HG03280 (cell line): ENCODE measurements around the gene GRXCR2.
"Not testable (repeated sequence)": the region's sequence is repeated elsewhere in the genome, so short reads cannot be mapped to it uniquely, and the experiment has no call there.

Source experiments
- ATAC-seq: cut with Tn5 transposase; IDR thresholded peaks from one replicate; pipeline ENCODE4 v1.9.1; 2021; ENCODE audit warnings: mild to moderate bottlenecking, moderate library complexity; ENCODE audit not compliant: unreplicated experiment

Gene GRXCR2

DNA sequence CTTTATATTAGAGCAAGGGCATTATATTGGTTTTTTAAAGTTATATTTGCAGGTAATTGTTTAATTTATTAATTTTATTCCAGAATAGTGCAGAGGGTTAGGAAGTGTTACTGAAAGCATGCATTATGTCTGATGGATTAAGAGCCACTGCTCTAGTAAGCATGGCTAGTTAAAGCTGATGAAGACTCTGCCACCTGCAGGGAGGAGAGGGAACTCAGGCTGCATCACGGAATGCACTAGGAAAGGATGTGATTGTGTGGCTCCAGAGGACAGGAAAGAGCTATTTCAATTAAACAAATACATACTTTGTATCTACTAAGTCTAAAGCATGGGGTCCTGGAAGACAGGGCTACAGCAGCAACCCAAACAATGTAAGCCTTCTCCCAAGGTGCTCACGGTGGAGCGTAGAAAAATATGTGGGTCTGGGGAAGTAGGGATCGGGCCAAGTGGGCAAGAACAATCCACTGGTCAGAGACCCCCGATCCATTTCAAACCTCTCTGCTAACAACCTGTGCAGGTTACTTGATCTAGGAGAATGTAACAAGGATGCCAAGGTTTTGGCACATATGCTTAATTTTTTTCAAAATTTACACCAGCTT is 15.3 kb upstream of the GRXCR2 start:
- no peak for ATAC-seq

DNA sequence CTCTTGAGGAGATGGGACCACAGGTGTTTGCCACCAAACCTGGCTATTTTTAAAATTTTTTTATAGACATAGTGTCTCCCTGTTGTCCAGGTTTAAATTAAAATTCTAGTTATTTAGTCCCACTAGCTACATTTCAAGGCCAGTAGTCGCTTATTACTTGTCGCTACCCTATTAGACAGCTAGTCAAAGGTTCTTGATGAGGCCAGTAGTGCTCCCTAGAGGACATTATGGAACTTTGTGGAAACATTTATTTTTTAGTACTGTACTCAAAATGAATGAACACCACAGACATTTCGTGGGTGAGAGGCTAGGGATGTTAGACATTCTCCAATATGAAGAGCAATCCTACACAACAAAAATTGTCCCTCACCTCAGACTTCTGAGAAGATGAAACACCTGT is 14.4 kb upstream of the GRXCR2 start:
- no peak for ATAC-seq

DNA sequence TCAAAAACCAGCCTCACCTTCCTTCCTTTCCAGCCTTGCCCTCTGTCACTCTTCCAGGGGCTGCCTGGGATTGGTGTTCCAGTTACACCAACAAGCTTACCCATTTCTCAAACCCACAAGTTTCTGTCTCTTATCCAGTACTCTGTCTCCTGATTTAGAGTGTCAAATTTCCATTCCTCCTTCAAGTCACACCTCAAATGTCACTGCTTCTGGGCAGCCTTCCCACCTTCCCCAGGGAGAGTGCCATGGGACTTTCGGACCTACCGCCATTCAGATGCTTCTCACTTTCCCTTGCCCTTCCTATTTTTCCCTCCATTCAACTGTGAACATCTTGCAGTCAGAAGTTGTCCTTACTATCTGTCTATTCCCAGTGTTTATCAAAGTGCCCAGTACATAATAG is 2.0 kb upstream of the GRXCR2 start:
- ATAC-seq, result no peak

DNA sequence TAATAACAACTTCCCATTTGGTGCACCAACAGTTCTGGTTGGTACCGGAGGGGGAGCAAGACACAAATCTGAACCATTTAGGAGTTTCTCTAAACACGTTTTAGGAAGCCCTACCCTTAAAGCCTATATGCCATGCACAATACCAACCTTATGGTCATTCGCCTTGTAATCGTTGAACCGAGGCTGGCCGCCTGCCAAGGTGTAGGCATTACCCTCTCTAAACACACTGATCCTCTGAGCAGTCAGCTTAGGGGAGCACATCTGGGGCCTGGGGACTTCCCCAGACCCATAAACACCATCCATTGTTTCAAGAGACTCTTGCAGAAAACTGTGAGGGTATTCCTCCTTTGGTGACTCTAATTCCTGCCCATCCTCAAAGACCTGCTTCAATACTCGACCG is 328 bp downstream of the GRXCR2 start:
- no peak for ATAC-seq

- no peak for ATAC-seq
Observed at GRCh38 chr5:145869753-145870152, 3.1 kb downstream of the GRXCR2 start.

- ATAC-seq, result no peak
Observed at GRCh38 chr5:145867806-145868205, 5.0 kb downstream of the GRXCR2 start.

DNA sequence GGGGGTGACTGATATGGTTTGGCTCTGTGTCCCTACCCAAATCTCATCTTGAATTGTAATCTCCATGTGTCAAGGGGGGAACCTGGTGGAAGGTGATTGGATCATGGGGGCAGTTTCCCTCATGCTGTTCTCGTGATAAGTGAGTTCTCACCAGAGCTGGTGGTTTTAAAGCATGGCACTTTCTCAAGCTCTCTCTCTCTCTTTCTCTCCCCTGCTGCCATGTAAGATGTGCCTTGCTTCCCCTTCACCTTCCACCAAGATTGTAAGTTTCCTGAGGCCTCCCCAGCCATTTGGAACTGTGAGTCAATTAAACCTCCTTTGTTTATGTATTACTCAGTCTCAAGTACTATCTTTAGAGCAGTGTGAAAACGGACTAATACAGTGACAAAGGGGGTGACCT is 8.4 kb downstream of the GRXCR2 start:
- not testable (repeated sequence) for ATAC-seq

DNA sequence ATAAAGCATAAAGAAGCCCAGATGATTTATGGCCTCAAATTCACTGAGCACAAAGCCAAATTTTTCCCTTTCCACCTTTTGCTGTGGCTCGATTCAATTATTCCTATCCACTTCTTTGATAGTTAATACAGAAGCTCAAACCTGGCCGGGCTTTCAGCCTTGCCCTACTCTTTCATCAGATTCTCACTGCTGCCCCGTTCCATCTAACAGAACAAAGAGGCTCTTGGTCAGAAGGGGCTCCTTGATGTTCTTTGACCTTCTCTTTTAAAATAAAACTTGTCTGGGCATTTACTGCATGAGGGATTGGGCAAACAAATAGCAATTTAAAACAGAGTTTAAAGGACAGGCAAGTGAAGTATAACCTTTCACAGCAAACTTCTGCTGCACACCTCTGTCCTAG is 9.8 kb downstream of the GRXCR2 start:
- no peak for ATAC-seq

DNA sequence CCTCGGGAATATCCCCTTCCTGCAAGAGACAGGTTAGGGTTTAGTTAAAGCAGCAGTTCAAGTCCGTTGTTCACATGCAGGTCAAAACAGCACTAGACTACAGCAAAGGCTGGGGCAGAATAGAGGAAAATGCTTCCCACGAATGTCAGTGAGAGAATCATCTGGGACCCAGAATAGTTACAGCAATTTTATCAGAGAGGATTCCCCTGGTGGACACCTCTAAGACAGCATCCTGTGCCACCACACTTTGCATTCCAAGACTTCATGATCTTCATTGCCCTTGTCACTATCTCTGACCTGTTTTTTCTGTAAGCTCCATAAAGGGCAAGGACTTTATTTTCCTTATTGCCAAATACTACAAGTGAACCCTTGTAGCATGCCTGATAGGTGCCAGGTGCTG is 12.9 kb downstream of the GRXCR2 start:
- no peak for ATAC-seq

DNA sequence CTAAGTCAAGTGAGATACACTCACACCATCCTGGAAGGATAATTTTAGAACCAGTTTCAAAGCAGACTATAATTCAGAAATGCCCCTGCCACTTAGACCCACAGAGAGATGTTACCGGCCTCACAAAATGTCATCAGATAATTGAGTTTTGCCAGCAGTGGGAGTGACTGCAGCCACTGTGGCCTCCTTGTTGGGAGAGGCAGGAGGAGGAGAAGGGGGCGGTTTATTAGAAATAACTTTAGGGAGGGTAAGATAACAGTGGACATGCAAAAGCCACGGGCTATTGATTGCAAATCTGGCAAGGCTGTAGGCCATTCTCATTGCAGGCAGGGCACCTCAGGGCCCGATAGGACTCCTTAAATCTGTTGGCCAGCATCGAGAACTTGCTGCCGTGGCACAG is 13.4 kb downstream of the GRXCR2 start:
- ATAC-seq, result no peak

- ATAC-seq, result no peak
Observed at GRCh38 chr5:145858959-145859358, 13.9 kb downstream of the GRXCR2 start.

- ATAC-seq, result no peak
Observed at GRCh38 chr5:145856285-145856818, 16.5 kb downstream of the GRXCR2 start.

DNA sequence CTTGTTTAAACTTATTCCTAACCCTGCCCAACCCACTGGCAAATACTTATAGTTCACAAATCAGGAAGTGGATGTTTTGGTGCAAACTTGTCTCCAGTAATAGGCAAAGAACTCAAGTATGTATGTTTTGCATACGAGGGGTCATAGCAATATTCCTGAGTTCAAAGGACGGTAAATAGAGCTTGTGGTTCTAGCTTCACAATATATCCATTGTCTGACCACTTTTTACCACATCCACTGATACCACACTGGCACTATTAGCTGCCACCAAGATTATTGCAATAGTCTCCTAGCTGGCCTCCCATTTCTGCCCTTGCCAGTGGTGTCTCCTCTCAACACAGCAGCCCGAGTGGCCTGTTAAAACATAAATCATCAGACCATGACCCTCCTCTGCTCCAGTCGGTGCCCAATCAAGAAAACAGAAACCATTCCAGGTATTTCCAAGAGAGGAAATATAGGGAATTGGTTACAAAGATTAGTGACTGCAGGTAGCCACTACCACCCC is 17.0 kb downstream of the GRXCR2 start:
- no peak for ATAC-seq

DNA sequence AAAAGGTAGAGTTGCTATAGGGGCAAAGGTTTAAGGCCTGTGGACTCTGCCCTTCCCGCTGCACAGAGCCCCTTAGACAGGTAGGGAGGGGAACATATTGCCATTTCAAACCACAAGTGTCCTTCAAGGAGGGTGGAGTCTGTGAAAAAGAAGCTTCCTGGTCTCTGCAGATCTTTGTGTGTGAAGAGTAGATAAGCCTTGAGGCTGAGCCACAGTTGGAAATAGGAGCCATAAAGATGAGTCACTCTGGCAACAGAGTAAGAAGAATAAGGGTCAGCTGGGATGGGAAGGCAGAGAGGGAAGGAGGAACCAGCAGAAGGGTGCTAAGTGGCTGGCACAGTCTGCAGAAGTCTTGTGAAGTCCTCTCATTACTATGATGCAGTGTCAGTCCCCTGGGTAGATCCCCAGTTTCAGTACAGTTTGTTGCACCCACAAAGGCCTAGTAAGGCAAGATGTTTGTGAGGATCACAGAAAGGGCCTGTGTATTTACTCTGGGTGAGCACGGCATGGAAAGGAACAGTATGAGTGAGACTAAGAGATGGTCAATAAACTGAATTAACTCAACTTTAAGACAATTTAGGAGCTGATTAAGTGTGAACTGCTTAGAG is 18.1 kb downstream of the GRXCR2 start:
- ATAC-seq, result no peak

DNA sequence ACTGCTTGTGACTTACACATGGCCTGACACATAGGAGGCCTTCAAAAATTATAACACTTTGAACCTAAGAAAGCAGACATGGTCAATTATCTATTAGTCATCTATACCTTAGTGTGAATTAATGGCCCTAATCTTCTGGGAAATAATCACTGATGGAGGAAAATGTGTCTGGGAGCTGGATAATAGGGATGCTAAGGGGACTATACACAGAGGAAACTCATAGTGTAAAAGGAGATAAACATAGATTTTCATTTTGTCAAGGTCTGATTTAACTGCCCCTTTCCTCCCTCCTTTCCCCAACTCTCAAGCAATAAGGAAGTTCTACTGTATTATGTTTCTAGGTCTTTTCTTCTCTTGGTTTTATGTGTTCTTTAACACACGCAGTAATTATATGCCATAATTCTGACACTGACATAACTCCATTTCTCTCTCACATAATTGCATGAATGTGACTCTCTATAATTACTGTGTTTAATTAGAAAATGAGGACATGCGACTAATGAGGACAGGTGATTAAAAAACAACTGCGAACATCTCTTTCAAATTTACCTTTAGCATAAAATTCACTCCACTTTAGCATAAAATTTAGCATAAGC is 18.9 kb downstream of the GRXCR2 start:
- no peak for ATAC-seq

DNA sequence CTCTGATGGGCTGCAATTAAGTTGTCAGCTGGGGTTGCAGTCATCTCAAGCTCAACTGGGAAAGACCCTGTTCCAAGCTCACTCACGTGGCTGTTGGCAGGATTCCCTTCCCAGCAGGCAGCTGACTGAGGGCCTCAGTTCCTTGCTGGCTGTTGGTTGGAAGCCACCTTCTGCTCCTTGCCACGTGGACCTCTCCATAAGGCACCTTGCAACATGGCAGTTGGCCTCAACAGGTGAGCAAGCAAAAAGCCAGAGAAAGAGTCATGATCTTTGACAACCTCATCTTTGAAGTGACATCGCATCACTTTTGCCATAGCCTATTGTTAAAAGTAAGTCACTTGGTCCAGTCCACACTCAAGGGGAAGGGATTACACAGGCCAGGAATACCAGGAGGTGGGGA is 19.8 kb downstream of the GRXCR2 start:
- no peak for ATAC-seq

- ATAC-seq, result no peak
Observed at GRCh38 chr5:145848854-145849253, 24.0 kb downstream of the GRXCR2 start.

DNA sequence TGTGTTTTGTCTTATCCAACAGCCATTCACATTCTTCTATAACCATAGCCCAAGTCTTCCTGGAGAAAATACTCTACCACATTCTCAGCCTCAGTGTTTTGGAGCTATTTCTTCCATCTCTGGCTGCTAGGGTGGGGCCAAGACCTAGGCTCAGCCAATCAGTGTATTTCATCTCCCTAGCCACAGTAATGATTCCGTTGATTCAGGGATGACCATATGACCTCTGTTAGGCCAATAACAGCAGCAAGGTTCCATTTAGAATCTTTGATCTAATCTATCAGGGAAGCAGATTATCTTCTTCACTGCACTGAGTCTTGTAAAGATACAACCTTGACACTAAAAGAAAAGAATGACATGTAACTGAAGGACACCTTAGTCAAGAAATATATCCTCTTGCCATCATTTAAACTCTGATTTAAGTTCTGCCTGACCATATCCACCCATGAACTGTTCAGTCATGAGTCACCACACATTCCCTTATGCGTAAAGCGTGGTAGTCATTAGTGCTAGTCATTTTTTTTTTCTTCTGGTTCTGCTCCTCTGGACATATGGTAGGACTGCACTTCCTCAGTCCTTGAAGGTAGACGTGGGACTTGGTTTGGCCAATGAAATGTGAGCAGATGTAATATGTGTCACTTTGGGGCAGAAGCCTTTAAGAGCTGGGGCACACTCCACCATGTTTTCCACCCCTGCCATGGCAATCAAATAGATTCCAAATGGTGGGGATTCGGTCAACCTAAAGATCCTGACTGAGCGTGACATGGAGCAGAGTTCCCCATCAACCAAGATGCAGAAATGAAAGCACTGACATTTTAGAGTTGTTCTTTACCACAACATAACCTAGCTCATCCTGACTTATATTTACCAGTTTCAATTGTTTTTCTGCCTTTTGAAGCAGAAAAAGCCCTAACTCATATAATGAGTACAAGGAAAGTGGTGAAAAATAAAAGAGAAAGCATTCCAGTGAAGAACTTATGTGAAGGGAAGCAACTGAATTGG is 25.0 kb downstream of the GRXCR2 start:
- no peak for ATAC-seq

DNA sequence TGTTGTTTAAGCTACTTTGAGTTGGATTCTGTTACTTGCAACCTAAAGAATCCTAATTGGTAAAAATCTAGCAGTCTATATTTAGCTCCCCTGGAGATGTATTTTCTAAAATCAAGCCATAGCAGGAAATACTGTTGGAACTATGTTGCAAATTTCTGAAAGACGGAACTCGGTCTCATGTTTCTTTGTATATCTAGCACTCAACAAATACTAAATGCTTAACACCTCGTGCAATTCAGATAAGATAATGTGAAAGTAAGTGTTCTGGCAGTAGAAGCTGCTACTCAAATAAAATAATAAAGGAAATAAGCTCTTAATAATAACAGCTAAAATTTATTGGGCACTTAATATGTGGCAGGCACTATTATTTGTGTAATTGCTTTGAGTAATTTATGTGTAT is 26.7 kb downstream of the GRXCR2 start:
- ATAC-seq, result no peak

DNA sequence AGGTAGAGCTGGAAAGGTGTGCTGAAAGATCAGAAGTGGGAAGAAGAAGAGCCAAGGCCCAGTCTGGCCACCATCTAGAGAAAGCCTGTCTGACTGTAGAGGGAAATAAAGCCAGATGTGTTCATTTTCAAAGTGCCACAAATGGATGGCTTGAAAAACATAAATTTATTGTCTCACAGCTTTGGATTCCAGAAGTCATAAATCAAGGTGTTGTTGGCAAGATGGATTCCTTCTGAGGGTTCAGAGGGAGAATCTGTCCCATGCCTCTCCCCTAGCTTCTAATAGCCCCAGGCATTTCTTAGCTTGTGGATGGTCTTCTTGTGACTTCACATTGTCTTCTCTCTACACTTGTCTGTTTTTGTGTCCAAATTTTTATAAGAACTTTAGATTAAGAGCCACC is 31.5 kb downstream of the GRXCR2 start:
- ATAC-seq, result no peak
